HG03097 (cell line): ENCODE measurements around the gene TBC1D22A.

Source experiments
- ATAC-seq: cut with Tn5 transposase; IDR thresholded peaks from one replicate; pipeline ENCODE4 v1.9.1; 2021; ENCODE audit not compliant: unreplicated experiment, low FRiP score

The TBC1D22A gene

DNA sequence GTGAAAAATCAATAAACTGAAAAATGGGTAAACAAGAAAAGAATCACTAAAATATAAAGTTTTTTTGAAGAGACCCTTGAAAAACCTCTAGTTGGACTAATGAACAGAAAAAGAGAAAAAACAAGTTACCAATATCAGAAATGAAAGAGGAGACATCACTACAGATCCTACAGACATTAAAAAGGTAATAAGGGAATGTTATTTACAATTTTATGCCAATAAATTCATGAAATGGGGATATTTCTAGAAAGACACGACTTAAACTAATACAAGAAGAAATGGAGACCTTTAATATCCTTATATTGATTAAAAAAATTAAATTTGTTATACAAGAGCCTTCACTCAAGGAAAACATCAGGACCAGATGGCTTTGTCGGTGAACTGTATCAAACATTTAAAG lies 109.4 kb downstream of the TBC1D22A start:
- no peak for ATAC-seq

DNA sequence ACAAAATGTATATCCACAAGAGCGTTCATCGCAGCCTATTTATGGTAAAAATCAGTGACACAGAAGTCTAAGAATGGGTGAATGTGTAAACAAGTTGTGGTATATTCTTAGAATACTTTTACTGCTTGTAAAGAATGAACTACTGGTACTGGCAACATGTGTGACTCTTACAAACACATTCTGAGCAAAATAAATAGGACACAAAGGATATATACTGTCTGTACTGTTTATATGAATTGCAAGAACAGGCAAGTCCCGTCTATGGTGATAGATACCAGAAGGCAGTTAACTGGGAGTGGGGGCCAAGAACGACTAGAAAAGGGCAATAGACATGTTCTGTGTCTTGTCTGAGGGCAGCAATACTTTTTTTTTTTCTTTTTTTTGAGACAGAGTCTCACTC lies 112.6 kb downstream of the TBC1D22A start:
- ATAC-seq: no peak

DNA sequence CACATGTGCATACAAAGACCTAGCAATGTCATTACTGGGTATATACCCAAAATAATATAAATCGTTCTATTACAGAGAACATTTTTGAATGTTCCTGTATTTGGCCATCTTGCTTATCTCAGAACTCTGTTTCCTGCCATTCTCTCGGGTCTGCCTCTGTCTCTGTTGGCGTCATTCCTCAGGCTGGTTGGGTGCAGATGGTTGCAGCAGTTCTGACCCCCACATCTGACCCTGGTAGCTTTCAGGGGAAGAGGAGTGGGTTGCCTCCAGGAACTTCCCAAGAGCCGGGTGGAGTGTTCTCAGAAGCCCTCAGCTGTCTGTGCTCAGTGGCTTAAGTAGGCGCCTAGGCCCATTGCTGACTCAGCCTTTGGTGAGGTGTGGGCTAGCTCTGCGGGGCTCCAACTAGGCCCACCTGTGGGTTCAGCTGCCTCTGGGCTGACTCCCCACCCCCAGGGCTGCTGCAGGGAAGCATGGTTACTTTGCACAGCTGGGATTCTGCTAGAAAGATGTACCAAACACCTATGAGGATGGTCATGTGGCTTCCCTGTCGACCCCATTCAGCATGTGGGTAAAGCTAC lies 114.0 kb downstream of the TBC1D22A start:
- ATAC-seq: no peak

DNA sequence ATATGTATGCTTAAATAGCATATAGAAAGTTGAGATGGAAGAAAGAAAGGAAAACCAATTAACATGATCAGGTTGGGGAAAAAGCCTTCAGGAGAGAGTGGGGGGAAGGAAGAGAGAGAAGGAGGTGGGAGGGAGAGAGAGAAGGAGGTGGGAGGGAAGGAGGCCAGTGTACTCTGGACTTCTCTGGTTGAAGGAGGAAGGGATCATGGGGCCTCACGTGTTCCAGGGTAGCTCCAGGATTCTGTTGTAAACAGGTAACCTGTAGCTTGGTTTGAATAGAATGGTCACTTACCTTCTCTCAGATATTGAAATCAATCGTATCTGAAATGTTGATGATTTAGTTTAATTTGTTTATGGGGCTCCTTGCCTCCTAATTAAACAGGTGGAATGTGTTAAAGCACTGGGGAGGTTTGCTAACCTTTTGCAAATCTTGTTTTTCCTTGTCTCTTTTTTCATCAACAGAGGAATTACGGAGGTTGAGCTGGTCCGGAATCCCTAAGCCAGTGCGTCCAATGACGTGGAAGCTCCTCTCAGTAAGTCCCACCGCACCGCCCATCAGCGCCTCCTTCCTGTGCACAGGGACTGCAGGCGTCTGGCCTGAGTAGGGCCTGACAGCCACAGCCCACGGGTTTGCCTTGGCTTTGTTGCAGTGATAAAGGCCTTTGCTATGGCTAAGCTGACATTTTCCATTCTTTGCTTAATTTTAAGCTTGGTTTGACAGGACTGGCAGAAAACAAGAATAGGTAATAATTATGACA lies 115.9 kb downstream of the TBC1D22A start:
- no peak for ATAC-seq

DNA sequence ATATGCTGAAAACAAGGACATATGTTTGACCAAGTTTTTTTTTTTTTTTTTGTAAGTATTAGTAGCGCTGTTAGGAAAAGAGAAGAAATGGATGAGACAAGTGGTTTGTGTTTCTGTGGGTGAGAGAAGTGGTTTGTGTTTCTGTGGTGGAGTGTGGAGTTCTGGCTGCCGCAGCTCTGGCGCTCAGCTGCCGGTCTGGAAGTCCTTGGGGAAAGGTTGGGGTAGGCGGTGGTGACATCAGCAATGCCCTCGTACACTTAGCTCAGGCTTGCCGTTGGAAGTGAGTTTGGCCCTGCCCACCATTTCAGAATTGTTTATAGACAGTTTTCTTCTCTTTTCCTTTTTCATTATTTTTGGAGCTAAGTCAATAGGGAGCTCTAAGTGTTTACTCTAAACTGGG lies 116.6 kb downstream of the TBC1D22A start:
- no peak for ATAC-seq

DNA sequence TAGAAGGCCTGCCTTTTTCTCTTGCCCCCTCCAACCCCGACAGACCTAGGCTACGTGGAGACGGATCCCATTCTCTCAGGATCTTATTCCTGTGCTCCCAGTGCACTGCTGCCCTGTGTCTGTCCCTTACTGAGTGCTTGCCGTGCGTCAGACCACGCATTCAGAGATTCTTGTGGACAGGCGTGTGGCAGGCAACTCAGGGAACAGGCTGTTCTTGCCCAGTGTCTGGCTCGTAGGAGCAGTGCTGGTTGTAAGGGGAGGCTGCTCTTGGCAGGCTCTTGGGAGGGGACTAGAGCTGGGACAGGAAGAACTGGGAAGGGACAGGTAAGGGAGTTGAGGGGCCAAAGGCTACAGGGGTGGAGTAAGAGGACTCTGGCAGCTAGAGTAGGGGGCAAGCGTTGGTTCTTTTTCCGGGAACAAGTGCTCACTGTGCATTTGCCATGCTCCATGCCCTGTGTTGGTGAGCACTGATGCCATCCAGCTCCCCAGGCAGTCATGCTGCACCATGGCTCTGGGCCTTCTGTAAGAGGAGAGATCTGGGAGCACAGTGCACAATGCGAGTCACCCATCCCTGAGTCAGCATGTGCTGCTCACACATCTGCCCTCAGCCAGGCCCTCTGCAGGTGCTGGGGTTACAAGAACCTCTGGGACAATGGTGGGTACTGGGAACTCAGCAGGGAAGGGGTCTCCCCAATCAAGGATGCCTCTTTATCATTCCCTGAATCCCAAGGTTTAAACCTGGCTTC lies 119.1 kb downstream of the TBC1D22A start:
- no peak for ATAC-seq

DNA sequence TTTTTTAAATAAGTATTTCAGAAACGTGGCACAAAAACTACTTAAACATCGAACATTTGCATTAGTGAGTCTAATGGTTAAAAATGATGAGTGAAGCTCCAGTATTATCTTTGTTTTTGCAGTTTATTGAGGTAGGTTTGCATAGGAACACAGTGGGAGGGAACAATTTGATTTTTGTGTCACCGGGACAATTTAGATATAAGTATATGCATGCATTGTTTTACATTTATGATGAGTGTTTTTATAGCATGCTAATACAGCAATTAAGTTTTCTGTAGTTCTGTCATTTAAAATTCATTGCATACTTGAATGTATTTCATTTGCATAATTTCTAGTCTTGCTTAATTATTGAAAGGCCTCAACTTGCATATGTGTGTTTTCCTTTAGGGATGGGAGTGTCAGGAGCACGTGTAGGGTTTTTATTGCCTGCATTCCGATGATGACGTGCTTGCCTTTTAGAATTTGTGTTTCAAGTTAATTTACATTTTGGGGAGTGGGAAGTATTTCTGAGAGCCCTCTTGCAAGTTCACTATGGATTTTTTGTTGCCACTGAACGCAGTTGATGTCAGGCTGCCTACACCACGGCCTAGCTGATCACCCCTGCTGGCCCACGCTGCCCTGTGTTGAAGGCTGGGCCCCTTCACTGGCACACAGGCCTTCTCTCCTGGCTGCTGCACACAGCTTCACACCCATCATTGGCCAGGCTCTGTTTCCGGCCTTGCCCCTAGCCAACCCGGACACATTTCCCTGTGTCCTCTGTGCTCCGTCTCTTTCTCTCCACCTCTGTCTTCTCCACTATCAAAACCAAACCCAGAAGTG lies 120.9 kb downstream of the TBC1D22A start:
- no peak for ATAC-seq

DNA sequence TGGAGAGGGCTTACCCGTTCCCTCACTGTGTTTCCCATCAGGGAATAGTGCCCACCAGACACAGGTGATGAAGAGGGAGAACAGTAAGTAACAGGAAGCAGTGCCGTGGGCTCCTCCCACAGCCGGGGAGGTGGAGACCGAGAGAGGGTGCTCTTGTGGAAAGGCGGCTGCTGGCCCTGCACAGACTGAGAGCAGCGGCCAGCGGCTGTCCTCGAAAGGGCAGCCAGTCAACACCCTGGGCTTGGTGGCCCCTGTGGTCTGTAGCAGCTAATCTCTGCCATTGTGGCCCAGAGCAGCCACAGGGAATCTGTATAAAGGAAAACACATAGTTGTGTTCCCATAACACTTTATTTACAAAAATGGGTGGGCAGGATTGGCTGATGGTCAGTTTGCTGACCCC lies 121.9 kb downstream of the TBC1D22A start:
- ATAC-seq: no peak

DNA sequence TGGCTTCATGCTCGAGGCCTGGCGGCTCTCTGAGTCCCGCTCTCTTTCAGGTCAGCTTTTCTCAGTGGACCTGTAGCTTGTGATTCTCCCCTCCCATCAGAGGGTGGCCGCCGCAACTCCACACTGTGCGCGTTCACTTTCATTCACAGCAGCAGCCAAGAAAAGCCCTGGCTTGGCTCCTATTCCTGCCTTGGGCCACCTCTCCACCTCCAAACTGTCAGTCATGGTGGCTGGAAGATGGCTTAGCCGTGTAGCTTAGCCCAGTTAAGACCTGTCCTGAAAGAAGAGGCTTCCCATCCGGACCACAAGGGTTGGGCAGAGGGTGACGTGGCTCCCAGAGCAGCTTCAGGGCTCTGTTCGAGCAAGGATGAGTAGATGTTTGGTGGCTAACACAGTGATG lies 125.5 kb downstream of the TBC1D22A start:
- ATAC-seq: no peak

DNA sequence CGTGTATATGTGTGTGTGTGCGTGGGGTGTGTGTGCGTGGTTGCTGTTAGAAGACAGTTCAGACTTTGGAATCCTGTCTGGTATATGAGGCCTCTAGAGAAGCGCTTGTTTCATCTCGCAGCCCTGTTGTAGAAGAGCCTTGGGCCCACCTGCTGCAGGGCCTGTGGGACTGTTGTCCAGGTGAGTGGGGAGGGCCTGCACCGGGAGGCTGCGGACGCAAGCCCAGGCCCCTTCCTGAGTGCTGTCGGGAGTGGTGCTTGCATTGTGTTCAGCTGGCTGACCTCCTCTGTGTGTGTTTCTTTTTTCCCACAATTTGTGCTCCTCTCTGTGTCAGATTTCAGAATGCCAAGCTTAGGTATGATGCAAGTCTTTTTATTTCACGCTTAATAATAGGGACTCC lies 128.4 kb downstream of the TBC1D22A start:
- ATAC-seq: no peak

DNA sequence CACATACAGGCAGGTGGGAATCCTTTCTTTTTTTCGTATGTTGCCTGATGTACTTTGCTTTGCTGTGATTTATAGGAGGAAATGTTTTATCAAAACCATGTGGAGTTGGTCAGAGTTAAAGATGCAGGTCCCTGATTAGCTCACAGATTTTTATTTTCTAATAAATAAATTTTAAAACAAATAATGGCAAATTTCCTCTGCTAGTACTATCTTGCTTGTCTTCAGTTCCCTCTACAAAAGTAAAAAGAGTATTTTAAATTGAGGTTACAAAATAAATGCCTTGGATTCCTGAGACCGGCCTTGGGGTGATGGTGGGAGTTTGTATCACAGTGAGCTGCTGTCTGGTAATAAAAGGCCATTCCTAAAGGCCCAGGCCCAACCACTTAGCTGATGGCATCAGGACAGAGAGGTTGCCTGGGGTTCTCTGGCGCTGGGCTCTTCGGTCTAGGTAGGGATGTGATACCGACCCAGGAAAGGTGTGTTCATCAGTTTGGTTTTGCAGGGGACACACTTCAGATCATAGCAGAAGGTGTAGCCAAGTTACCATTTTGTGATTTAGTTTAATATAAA lies 129.0 kb downstream of the TBC1D22A start:
- no peak for ATAC-seq

DNA sequence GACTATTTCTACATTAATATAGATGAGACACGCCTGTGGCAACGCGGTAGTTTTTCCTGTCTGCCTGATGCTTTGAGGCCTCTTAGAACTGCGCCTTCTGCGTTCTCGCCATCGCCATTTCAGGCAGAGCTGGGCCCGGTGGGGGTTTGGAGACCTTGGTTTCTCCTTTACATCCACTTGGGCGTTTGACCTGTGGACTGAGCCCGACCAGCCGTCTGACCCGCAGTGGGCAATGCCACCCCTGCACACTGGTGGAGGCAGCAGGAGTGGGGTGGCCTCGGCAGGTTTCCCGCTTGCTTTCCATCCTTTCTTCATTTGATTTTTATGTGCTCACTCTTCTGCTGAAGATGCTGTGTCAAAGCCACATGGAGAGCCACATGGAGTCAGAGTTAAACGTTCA lies 130.4 kb downstream of the TBC1D22A start:
- no peak for ATAC-seq

DNA sequence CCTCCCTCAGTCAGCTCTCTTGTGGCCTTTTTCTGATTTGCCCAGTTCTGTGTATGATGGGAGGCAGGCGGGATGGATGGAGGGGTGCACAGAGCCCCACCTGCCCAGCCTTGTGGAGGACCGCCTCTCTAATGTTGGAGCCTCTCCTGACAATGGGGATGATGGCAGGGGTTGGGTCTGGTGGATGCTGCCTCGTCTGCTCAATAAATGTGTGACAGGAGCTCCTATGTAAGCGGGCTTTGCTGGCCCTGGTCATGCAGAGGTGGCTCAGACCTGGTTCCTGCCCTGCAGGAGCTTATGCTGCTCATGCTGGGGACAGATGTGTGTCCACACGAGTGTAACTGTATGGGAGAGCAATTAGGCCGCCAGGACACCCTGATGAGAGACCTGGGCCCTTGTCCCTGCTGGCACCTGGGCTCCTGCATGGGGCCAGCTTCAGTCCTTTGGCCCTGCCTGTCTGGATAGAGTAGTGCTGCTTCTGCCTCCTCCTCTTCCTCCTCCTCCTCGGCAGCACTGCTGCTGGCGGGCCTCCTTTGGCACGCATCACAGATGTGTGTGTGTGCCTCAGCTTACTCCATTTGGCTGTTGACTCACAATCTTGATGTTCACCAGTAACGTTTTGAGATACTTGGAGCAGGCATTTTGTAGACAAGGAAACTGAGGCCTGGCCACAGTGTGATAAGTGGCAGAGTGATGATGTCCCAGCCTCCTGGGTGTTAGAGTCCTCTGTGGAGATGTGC lies 131.0 kb downstream of the TBC1D22A start:
- no peak for ATAC-seq

DNA sequence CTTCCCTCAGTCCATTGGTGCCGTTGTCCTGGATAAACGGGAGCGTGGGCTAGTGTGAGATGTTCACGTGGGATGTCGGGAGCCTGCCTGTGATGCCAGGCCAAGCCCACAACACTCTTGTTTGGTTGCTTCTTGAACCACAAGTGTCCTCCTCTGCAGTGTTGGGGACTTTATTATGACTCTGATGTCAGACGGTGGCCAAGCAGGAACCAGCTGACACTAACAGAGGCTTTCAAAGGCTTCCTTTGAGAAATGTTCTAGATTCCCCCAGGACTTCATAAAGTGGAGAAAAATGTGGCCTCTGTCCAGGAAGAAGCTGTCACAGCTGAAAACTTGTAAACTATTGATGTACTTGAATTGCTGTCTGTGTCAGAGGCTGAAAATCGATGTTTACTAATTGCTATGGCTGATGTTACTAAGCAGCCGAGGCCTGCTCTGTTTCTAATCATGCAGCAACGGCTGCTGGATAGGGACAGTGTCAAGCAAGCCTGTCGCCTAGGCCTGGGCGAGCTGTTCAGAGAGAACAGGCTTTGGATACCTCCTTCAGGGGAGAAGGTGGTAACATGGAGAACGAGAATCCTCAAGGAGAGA lies 131.7 kb downstream of the TBC1D22A start:
- ATAC-seq: no peak

DNA sequence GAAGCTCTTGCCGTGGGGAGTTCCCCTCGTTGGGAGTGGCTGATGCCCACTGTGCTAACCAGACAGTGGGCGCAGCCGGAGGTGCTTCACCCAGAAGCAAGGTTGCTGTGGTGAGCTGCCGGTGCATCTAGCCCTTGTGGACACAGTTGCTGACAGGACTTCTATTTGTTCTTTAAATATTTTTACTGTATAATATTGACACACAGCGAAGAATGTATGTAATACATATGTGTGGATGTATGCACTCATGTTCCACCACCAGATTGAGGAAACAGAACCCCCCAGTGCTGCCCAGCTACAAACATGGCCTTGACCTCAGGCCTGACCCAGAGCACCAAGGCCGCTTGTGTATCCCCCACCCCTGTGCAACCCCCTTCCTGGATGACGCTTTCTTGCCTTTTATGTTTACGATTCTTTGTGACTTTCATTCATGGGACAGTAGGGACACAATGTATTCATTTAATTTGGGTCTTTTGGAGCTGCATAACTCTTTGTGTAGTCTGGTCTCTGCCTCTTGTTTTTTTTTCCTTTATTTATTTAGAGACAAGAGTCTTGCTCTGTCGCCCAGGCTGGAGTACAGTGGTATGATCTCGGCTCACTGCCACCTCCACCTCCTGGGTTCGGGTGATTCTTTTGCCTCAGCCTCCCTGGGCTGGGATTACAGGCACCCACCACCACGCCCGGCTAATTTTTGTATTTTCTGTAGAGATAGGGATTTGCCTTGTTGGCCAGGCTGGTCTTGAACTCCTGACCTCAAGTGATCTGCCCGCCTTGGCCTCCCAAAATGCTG lies 132.6 kb downstream of the TBC1D22A start:
- no peak for ATAC-seq

DNA sequence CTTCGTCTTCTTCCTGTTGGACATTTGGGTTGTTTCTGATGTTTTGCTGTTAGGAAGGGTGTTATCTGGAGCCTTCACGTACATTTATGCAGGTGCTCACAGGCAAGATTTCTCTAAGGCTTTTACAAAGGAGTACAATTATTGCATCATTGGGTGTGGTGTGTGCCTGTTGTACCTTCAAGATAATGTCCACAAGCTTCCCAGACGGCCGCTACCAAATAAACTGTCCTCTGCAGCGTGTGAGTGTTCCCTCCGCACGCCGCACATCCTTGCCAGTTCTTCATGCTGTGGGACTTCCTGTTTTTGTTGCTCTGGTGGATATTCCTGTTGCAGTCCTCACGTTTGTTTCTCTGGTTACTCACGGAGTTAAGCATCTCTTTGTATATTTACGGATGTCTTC lies 133.3 kb downstream of the TBC1D22A start:
- ATAC-seq: no peak

DNA sequence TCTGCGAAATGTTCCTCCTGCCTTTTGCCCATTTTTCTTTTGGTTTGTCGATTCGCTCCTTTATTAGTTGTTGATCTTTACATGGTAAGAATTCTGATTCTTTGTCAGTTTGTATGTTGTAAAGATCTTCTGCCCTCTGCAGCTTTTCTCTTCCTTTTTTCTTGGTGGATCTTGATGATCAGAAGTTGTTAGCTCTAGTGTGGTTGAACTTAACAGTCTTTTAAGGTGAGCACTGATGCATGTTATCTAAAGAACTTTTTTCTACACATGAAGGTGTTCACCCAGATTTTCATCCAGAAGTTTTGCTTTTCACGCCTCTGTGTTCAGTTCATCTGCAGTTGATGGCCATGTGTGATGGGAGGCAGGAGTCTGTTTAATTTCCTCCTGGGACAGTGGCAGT lies 133.7 kb downstream of the TBC1D22A start:
- ATAC-seq: no peak

DNA sequence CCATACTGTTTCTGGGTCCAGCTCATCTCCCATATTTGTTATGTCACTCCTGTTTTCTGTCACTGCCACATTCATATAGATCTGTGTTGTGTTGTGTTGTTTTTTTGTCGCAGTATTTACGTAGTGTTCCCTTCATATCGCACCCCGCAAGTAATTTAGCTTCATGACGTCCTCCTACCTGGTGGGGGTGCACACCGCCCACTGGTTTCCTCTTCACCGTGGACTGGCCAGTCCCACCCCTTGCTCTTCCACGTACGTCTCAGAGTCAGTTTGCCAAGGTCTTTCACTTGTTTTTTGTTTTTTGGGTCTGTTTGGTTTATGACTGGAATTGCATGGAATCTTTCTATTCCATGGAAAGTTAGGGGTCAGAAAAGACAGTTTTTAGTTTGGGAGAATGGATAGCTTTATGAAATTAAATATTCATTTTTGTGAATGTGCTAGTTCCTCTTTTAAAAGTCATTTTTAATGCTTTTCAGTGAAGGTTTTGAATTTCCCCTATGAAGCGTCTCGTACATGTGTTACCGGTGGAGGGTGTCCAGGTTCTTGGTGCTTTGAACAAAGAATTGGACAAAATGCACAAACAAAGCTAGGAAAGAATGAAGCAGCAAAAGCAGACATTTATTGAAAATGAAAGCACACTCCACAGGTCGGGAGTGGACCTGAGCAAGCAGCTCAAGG lies 134.3 kb downstream of the TBC1D22A start:
- no peak for ATAC-seq
